WTC11 (cell line): Measurements from ENCODE around the gene ZDHHC11B. TPM values are rescaled to one million over a fixed set of nuclear protein-coding genes. Genes with fewer than 3 reads are reported as not detected.

Source experiments
- ATAC-seq: fragments of 200-7000 bp; cut with Tn5 transposase; 2 replicates; pipeline ENCODE4 v1.10.0; 2021; ENCODE audit warnings: mild to moderate bottlenecking, moderate library complexity
- CTCF ChIA-PET: fragments of 300-600 bp; sonication (Branson Sonifier 250); formaldehyde crosslinking; loops from one replicate; lab custom pipeline; 2021; ENCODE audit warnings: antibody characterized with exemption; lab: Charles Lee
- POLR2A ChIA-PET: fragments of 350-600 bp; sonication (Branson Sonifier 250); formaldehyde crosslinking; loops from one replicate; lab custom pipeline; 2021; ENCODE audit warnings: antibody characterized with exemption; lab: Charles Lee
- DNase-seq: peaks from one replicate; pipeline ENCODE4 v3.0.0; 2021; ENCODE audit warnings: low spot score
- H3K27ac Mint-ChIP-seq: 2 replicates; pipeline ENCODE4 v1.8.0; 2021; ENCODE audit warnings: mixed read lengths
- H3K27me3 Mint-ChIP-seq: 2 replicates; pipeline ENCODE4 v1.8.0; 2021; ENCODE audit warnings: low read depth, mild to moderate bottlenecking, moderate library complexity, mixed read lengths
- H3K36me3 Mint-ChIP-seq: 2 replicates; pipeline ENCODE4 v1.8.0; 2021; ENCODE audit warnings: mixed read lengths
- H3K4me1 Mint-ChIP-seq: 2 replicates; pipeline ENCODE4 v1.8.0; 2022; ENCODE audit warnings: mixed read lengths
- H3K4me3 Mint-ChIP-seq: 2 replicates; pipeline ENCODE4 v1.8.0; 2021; ENCODE audit warnings: mild to moderate bottlenecking, moderate library complexity, mixed read lengths
- H3K9me3 Mint-ChIP-seq: 2 replicates; pipeline ENCODE4 v1.8.0; 2021; ENCODE audit warnings: mixed read lengths
- AFF4 ChIP-seq: sonication (generic); formaldehyde crosslinking; IDR thresholded peaks from 2 replicates; pipeline ENCODE4 v1.8.1; 2023; ENCODE audit warnings: mild to moderate bottlenecking, missing genetic modification reagents, borderline replicate concordance
- ELF4 ChIP-seq: sonication (generic); formaldehyde crosslinking; IDR thresholded peaks from 2 replicates; pipeline ENCODE4 v1.8.1; 2022; ENCODE audit warnings: low read depth, mild to moderate bottlenecking, moderate library complexity, missing genetic modification reagents
- EMX1 ChIP-seq: fragments of 250-450 bp; sonication (Bioruptor Pico); IDR thresholded peaks from 2 replicates; pipeline ENCODE4 v1.8.0; 2021; ENCODE audit warnings: mild to moderate bottlenecking
- ERG ChIP-seq: fragments of 250-450 bp; sonication (Bioruptor Pico); IDR thresholded peaks from 2 replicates; pipeline ENCODE4 v1.8.0; 2021; ENCODE audit warnings: mild to moderate bottlenecking
- FOXK1 ChIP-seq: sonication (generic); formaldehyde crosslinking; IDR thresholded peaks from 2 replicates; pipeline ENCODE4 v1.8.0; 2022; ENCODE audit warnings: mild to moderate bottlenecking, moderate library complexity, missing genetic modification reagents
- JUN ChIP-seq: sonication (generic); formaldehyde crosslinking; IDR thresholded peaks from 2 replicates; pipeline ENCODE4 v1.8.0; 2023; ENCODE audit warnings: mild to moderate bottlenecking, missing genetic modification reagents
- MAX ChIP-seq: sonication (generic); formaldehyde crosslinking; IDR thresholded peaks from 2 replicates; pipeline ENCODE4 v1.8.0; 2022; ENCODE audit warnings: mild to moderate bottlenecking, missing genetic modification reagents
- MXD4 ChIP-seq: fragments of 250-450 bp; sonication (Bioruptor Pico); IDR thresholded peaks from 2 replicates; pipeline ENCODE4 v1.8.0; 2021; ENCODE audit warnings: mild to moderate bottlenecking, moderate library complexity, borderline replicate concordance
- MYBL2 ChIP-seq: sonication (generic); formaldehyde crosslinking; IDR thresholded peaks from 2 replicates; pipeline ENCODE4 v1.8.1; 2023; ENCODE audit warnings: mild to moderate bottlenecking, moderate library complexity, missing genetic modification reagents
- NFATC4 ChIP-seq: fragments of 250-450 bp; sonication (Bioruptor Pico); IDR thresholded peaks from 2 replicates; pipeline ENCODE4 v1.9.0; 2021; ENCODE audit warnings: mild to moderate bottlenecking
- SMAD3 ChIP-seq: sonication (generic); formaldehyde crosslinking; IDR thresholded peaks from 2 replicates; pipeline ENCODE4 v1.8.0; 2022; ENCODE audit warnings: missing genetic modification reagents, mild to moderate bottlenecking, borderline replicate concordance
- TEAD1 ChIP-seq: sonication (generic); formaldehyde crosslinking; IDR thresholded peaks from 2 replicates; pipeline ENCODE4 v1.8.0; 2022; ENCODE audit warnings: mild to moderate bottlenecking, missing genetic modification reagents
- ZNF121 ChIP-seq: sonication (generic); formaldehyde crosslinking; IDR thresholded peaks from 2 replicates; pipeline ENCODE4 v1.8.0; 2023; ENCODE audit warnings: missing genetic modification reagents
- ZNF396 ChIP-seq: fragments of 250-450 bp; sonication (Bioruptor Pico); IDR thresholded peaks from 2 replicates; pipeline ENCODE4 v1.8.0; 2021; ENCODE audit warnings: mild to moderate bottlenecking, moderate library complexity, borderline replicate concordance
- ZNF423 ChIP-seq: fragments of 250-450 bp; sonication (Bioruptor Pico); IDR thresholded peaks from 2 replicates; pipeline ENCODE4 v2.1.2; 2022; ENCODE audit warnings: mild to moderate bottlenecking, moderate library complexity
- ZNF532 ChIP-seq: fragments of 250-450 bp; sonication (Bioruptor Pico); IDR thresholded peaks from 2 replicates; pipeline ENCODE4 v1.9.0; 2021; ENCODE audit warnings: mild to moderate bottlenecking, borderline replicate concordance
- ZSCAN18 ChIP-seq: fragments of 250-450 bp; sonication (Bioruptor Pico); IDR thresholded peaks from 2 replicates; pipeline ENCODE4 v2.1.2; 2022; ENCODE audit warnings: mild to moderate bottlenecking, moderate library complexity
- total RNA-seq: library from RNA; stranded (reverse); gene quantifications from 3 replicates; pipeline ENCODE4 v1.2.3, GENCODE V29; 2021
- TF ChIP-seq, protein P1 (sequence below): sonication (generic); formaldehyde crosslinking; IDR thresholded peaks from 2 replicates; pipeline ENCODE4 v1.8.1; 2023; ENCODE audit warnings: mild to moderate bottlenecking, missing genetic modification reagents
- TF ChIP-seq, protein P2 (sequence below): sonication (generic); formaldehyde crosslinking; IDR thresholded peaks from 2 replicates; pipeline ENCODE4 v1.8.1; 2022; ENCODE audit warnings: mild to moderate bottlenecking, moderate library complexity, missing genetic modification reagents

Gene ZDHHC11B
- total RNA-seq, 1 experiment from 2014 or later: 2.3 TPM

DNA sequence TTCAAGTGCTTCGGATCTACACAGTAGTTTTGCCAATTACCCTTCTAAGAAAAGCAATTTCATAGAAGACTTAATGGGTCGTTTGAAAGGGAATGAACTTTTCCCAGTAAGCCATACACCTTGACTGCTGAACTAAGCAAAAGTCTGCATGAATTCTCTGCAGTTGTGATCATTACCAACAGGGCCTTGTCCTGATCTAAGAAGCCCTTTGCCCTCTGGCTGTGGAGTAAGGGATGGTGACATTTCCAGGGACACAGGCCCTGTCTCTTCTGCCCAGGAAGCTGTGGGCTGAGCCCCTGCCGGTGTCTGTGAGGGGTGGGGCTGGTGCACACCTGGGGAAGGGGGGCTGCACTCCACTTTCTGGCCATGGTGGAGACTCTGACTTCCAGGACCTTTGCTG lies 35.7 kb upstream of the ZDHHC11B start:
- DNase-seq (no peak), ATAC-seq (no peak; the same call in 1 of the 2 replicates)
- CTCF ChIA-PET: no interaction called here
- Mint-ChIP-seq H3K4me1 (no peaks in the 10 kb centered on the region), H3K9me3 (peaks cover 5% of the 10 kb centered on the region; the same call in 1 of the 2 replicates), H3K27me3 (no peaks in the 10 kb centered on the region; the same call in 1 of the 2 replicates), H3K36me3 (peaks cover 20% of the 10 kb centered on the region), H3K27ac (no peak overlapping the region), H3K4me3 (no peak overlapping the region)
- POLR2A ChIA-PET: no interaction called here
- TF ChIP-seq ZNF121 (CRISPR knock-in tag) (no peak), SMAD3 (no peak), MYBL2 (CRISPR knock-in tag) (no peak), ERG (CRISPR knock-in tag) (no peak), AFF4 (CRISPR knock-in tag) (no peak), ZNF423 (CRISPR knock-in tag) (no peak), FOXK1 (CRISPR knock-in tag) (no peak), TEAD1 (CRISPR knock-in tag) (no peak), ZNF396 (no peak), MAX (CRISPR knock-in tag) (no peak), MXD4 (no peak), ELF4 (CRISPR knock-in tag) (no peak), EMX1 (CRISPR knock-in tag) (no peak), ZSCAN18 (no peak), NFATC4 (CRISPR knock-in tag) (no peak), JUN (no peak), ZNF532 (CRISPR knock-in tag) (no peak)
- TF ChIP-seq, protein P1, sequence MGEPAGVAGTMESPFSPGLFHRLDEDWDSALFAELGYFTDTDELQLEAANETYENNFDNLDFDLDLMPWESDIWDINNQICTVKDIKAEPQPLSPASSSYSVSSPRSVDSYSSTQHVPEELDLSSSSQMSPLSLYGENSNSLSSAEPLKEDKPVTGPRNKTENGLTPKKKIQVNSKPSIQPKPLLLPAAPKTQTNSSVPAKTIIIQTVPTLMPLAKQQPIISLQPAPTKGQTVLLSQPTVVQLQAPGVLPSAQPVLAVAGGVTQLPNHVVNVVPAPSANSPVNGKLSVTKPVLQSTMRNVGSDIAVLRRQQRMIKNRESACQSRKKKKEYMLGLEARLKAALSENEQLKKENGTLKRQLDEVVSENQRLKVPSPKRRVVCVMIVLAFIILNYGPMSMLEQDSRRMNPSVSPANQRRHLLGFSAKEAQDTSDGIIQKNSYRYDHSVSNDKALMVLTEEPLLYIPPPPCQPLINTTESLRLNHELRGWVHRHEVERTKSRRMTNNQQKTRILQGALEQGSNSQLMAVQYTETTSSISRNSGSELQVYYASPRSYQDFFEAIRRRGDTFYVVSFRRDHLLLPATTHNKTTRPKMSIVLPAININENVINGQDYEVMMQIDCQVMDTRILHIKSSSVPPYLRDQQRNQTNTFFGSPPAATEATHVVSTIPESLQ: no peak
- TF ChIP-seq, protein P2, sequence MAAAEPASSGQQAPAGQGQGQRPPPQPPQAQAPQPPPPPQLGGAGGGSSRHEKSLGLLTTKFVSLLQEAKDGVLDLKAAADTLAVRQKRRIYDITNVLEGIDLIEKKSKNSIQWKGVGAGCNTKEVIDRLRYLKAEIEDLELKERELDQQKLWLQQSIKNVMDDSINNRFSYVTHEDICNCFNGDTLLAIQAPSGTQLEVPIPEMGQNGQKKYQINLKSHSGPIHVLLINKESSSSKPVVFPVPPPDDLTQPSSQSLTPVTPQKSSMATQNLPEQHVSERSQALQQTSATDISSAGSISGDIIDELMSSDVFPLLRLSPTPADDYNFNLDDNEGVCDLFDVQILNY: no peak
